ENCODE measurements around the gene PWP1. TPM values are rescaled to one million over a fixed set of nuclear protein-coding genes. Genes with fewer than 3 reads are reported as not detected.

Gene PWP1
- polyA plus RNA-seq, 1 donor (not counting 4 experiments of a cell fraction or from before 2014, with no cell fraction given) = 137 TPM

- Histone ChIP-seq H3K9me3 (ENCODE audit: control insufficient read depth, low read depth, low read length) (no peaks in the 10 kb centered on the region), H3K36me3 (ENCODE audit: control insufficient read depth in 2 of 2, extremely low read depth in 1 of 2, insufficient read depth in 2 of 2, low read length in 2 of 2) (peaks cover 40 to 48% of the 10 kb centered on the region in 2 experiments), H3K4me3 (ENCODE audit: control insufficient read depth in 2 of 3, extremely low read depth in 1 of 3, insufficient read depth in 2 of 3, low read depth in 1 of 3, low read length in 3 of 3) (no peak overlapping the region), H3K4me1 (ENCODE audit: control insufficient read depth, extremely low read depth, insufficient read depth, low read length) (no peaks in the 10 kb centered on the region), H3K4me2 (ENCODE audit: control insufficient read depth, extremely low read depth, insufficient read depth, low read depth, low read length) (no peak overlapping the region), H3K79me2 (ENCODE audit: control insufficient read depth, insufficient read depth, low read length) (no peaks in the 10 kb centered on the region), H2AFZ (ENCODE audit: control insufficient read depth, low read length) (no peak overlapping the region), H3K9me1 (ENCODE audit: control insufficient read depth, extremely low read depth, insufficient read depth, low read length) (no peaks in the 10 kb centered on the region), H3K27me3 (ENCODE audit: control insufficient read depth, extremely low read depth, insufficient read depth, low read length) (no peaks in the 10 kb centered on the region), H4K20me1 (ENCODE audit: control insufficient read depth, extremely low read depth, insufficient read depth, low read length) (peaks cover 2% of the 10 kb centered on the region), H3K27ac (ENCODE audit: control insufficient read depth, insufficient read depth, low read length) (no peak overlapping the region), H3K9ac (ENCODE audit: control insufficient read depth, extremely low read depth, insufficient read depth, low read length) (no peak overlapping the region)
- dilution Hi-C loops (cut with MboI; ENCODE audit: extremely low pct_ligation_motif_present, low sequenced_read_pairs) = no loop called here
- no peak for TF ChIP-seq EZH2 (IDR thresholded peaks at IDR 0.05; ENCODE audit: low read length)
- TF ChIP-seq CTCF (optimal IDR thresholded peaks at IDR 0.05 in 1 of 3, IDR thresholded peaks at IDR 0.05 in 1 of 3, conservative IDR thresholded peaks at IDR 0.05 in 1 of 3; ENCODE audit: extremely low read depth in 1 of 3, insufficient read depth in 2 of 3, low read length in 3 of 3) = no peak
- DNase-seq (ENCODE audit: low read depth, low spot score) = no peak
- no peak for FAIRE-seq
These were observed 50.2 kb downstream of the PWP1 start for GRCh38 chr12:107735763-107736162.

DNA sequence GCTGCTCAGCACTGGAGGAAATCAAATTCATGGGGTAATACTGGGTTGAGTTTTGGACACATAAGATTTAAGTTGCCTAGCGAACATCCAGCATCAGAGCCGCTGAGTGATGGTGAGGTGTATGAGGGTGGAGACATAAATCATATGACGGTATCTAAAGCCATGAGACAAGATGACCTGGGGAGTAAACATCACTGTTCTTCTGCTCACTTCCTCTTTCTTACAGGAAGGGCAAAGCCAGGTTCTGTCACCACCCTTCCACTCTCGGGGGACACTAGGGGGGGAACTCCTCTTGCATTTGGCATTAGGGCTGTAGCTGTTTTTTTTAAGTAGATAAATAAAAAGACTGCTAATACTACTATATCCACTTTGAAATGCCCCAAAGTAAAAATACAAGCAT is 51.3 kb downstream of the PWP1 start:
- no peaks in the 10 kb centered on the region for H3K9me3 ChIP-seq (ENCODE audit: control insufficient read depth, low read depth, low read length)
- H4K20me1 ChIP-seq (ENCODE audit: control insufficient read depth, extremely low read depth, insufficient read depth, low read length) = peaks cover 2% of the 10 kb centered on the region
- TF ChIP-seq EZH2 (IDR thresholded peaks at IDR 0.05; ENCODE audit: low read length) = no peak
- TF ChIP-seq CTCF (optimal IDR thresholded peaks at IDR 0.05 in 1 of 3, IDR thresholded peaks at IDR 0.05 in 1 of 3, conservative IDR thresholded peaks at IDR 0.05 in 1 of 3; ENCODE audit: extremely low read depth in 1 of 3, insufficient read depth in 2 of 3, low read length in 3 of 3) = no peak
- H3K27ac ChIP-seq (ENCODE audit: control insufficient read depth, insufficient read depth, low read length) = no peak overlapping the region
- H3K9me1 ChIP-seq (ENCODE audit: control insufficient read depth, extremely low read depth, insufficient read depth, low read length) = no peaks in the 10 kb centered on the region
- no peak overlapping the region for H3K4me2 ChIP-seq (ENCODE audit: control insufficient read depth, extremely low read depth, insufficient read depth, low read depth, low read length)
- no peaks in the 10 kb centered on the region for H3K79me2 ChIP-seq (ENCODE audit: control insufficient read depth, insufficient read depth, low read length)
- H3K4me3 ChIP-seq (ENCODE audit: control insufficient read depth in 2 of 3, extremely low read depth in 1 of 3, insufficient read depth in 2 of 3, low read depth in 1 of 3, low read length in 3 of 3) = no peak overlapping the region
- no peaks in the 10 kb centered on the region for H3K4me1 ChIP-seq (ENCODE audit: control insufficient read depth, extremely low read depth, insufficient read depth, low read length)
- no peaks in the 10 kb centered on the region for H3K27me3 ChIP-seq (ENCODE audit: control insufficient read depth, extremely low read depth, insufficient read depth, low read length)
- no peak for DNase-seq (ENCODE audit: low read depth, low spot score)
- dilution Hi-C loops (cut with MboI; ENCODE audit: extremely low pct_ligation_motif_present, low sequenced_read_pairs) = no loop called here
- FAIRE-seq = no peak
- peaks cover 51 to 56% of the 10 kb centered on the region in 2 experiments for H3K36me3 ChIP-seq (ENCODE audit: control insufficient read depth in 2 of 2, extremely low read depth in 1 of 2, insufficient read depth in 2 of 2, low read length in 2 of 2)
- H2AFZ ChIP-seq (ENCODE audit: control insufficient read depth, low read length) = no peak overlapping the region
- no peak overlapping the region for H3K9ac ChIP-seq (ENCODE audit: control insufficient read depth, extremely low read depth, insufficient read depth, low read length)

Data from keratinocyte (primary cell).